HepG2 (cell line): Measurements from ENCODE around the gene TOX2. TPM values are rescaled to one million over a fixed set of nuclear protein-coding genes. Genes with fewer than 3 reads are reported as not detected.

ENCODE experiments used
- ATAC-seq: fragments of 200-7000 bp; cut with Tn5 transposase; 3 replicates; pipeline ENCODE4 v1.9.1; 2020; ENCODE audit warnings: mild to moderate bottlenecking, moderate library complexity
- BruUV-seq: library from RNA; stranded (reverse); fragments of 400-500 nt; replicated peaks from 2 replicates; lab custom pipeline; 2021; lab: Mats Ljungman, UMichigan
- CTCF ChIA-PET: fragments of 300-600 bp; formaldehyde crosslinking; extraction: SDS; loops from one replicate; lab custom pipeline; 2021; ENCODE audit warnings: low total read pairs, inconsistent platforms, low intra/inter-chr PET ratio; lab: Yijun Ruan, JAX
- POLR2A ChIA-PET: fragments of 350-600 bp; sonication (Branson Sonifier 250); formaldehyde crosslinking; loops from one replicate; lab custom pipeline; 2020; ENCODE audit warnings: antibody characterized with exemption, inconsistent platforms; lab: Yijun Ruan, JAX
- DNase-seq: peaks from one replicate; pipeline ENCODE4 v3.0.0-alpha.2; 2015; ENCODE audit warnings: low spot score
- FAIRE-seq: peaks from 3 replicates; lab custom pipeline; 2011; peaks lifted over from hg19 to GRCh38; lab: Jason Lieb, UNC
- H2AFZ ChIP-seq: one replicate; pipeline ENCODE4 v1.6.1; 2011; ENCODE audit warnings: low read length, inconsistent platforms
- H3K27ac ChIP-seq: fragments of 300-600 bp; 3 replicates; pipeline ENCODE4 v1.8.0; 2011; ENCODE audit warnings: mixed run types, mild to moderate bottlenecking, mixed read lengths, low read length, inconsistent platforms; ENCODE audit not compliant: insufficient read depth; ENCODE audit errors: extremely low read length
- H3K27me3 ChIP-seq, 2 experiments: fragments of 200-600 bp in 1 of 2; 2 replicates in 1 of 2; 3 replicates in 1 of 2; pipeline versions ENCODE4 v1.6.0 to v1.8.0; 2011; ENCODE audit warnings: low read length in 2 of 2, mild to moderate bottlenecking in 2 of 2, moderate library complexity in 2 of 2, inconsistent platforms in 1 of 2; ENCODE audit not compliant: insufficient read depth in 2 of 2, control insufficient read depth in 1 of 2
- H3K36me3 ChIP-seq, 2 experiments: fragments of 200-600 bp in 1 of 2; replicated peaks in 1 of 2; 2 replicates in 1 of 2; 3 replicates in 1 of 2; pipeline versions ENCODE4 v1.5.1 to v1.8.0; 2011; ENCODE audit warnings: low read length in 2 of 2, inconsistent platforms in 1 of 2; ENCODE audit not compliant: insufficient read depth in 2 of 2, control insufficient read depth in 1 of 2
- H3K4me1 ChIP-seq: 2 replicates; pipeline ENCODE4 v1.5.1; 2012; ENCODE audit warnings: low read length, inconsistent platforms; ENCODE audit not compliant: insufficient read depth
- H3K4me2 ChIP-seq: 2 replicates; pipeline ENCODE4 v1.6.0; 2011; ENCODE audit warnings: low read depth, low read length, inconsistent platforms
- H3K4me3 ChIP-seq, 3 experiments: fragments of 200-600 bp in 1 of 3; sonication (generic), shearing (Covaris generic) in 1 of 3; replicated peaks in 1 of 3; 2 replicates each; pipeline ENCODE4 v1.5.1; 2011 to 2016; ENCODE audit warnings: low read length in 3 of 3, inconsistent platforms in 2 of 3, low read depth in 2 of 3, mild to moderate bottlenecking in 2 of 3, control low read depth in 1 of 3, mixed read lengths in 1 of 3; ENCODE audit not compliant: insufficient read depth in 1 of 3
- H3K79me2 ChIP-seq: one replicate; pipeline ENCODE4 v1.6.1; 2011; ENCODE audit warnings: low read length, inconsistent platforms; ENCODE audit not compliant: insufficient read depth
- H3K9ac ChIP-seq: 2 replicates; pipeline ENCODE4 v1.6.0; 2011; ENCODE audit warnings: mild to moderate bottlenecking, low read depth, low read length, inconsistent platforms; ENCODE audit not compliant: insufficient read depth
- H3K9me3 ChIP-seq: 2 replicates; pipeline ENCODE4 v1.5.1; 2012; ENCODE audit warnings: mild to moderate bottlenecking, low read length
- H4K20me1 ChIP-seq: 2 replicates; pipeline ENCODE4 v1.6.0; 2011; ENCODE audit warnings: inconsistent platforms, mild to moderate bottlenecking, low read length, moderate library complexity; ENCODE audit not compliant: insufficient read depth
- HMG20B ChIP-seq: conservative IDR thresholded peaks from 2 replicates; pipeline ENCODE4 v1.6.1; 2016; ENCODE audit warnings: missing genetic modification reagents, missing compliant biosample characterization
- IKZF1 ChIP-seq: fragments of 450-650 bp; IDR thresholded peaks from 2 replicates; pipeline ENCODE4 v1.7.1; 2016
- PTBP1 ChIP-seq: fragments of 200-400 bp; formaldehyde crosslinking; IDR thresholded peaks from 2 replicates; pipeline ENCODE4 v1.6.1; 2018; ENCODE audit warnings: low read length, low read depth; ENCODE audit not compliant: poor library complexity, severe bottlenecking
- TBX3 ChIP-seq: fragments of 450-650 bp; IDR thresholded peaks from 2 replicates; pipeline ENCODE4 v1.6.1; 2017; ENCODE audit warnings: antibody characterized with exemption, mild to moderate bottlenecking, inconsistent platforms, borderline replicate concordance
- YEATS4 ChIP-seq: sonication (generic); formaldehyde crosslinking; IDR thresholded peaks from 2 replicates; pipeline ENCODE4 v1.4.0; 2020; ENCODE audit warnings: missing genetic modification reagents, borderline replicate concordance
- ZBTB20 ChIP-seq: sonication (generic); formaldehyde crosslinking; IDR thresholded peaks from 2 replicates; pipeline ENCODE4 v1.8.1; 2023; ENCODE audit warnings: missing genetic modification reagents, low read depth, mild to moderate bottlenecking, borderline replicate concordance
- ZMYM3 ChIP-seq: sonication (generic); formaldehyde crosslinking; IDR thresholded peaks from 2 replicates; pipeline ENCODE4 v1.5.1; 2020; ENCODE audit warnings: mild to moderate bottlenecking, missing genetic modification reagents
- ZNF10 ChIP-seq: sonication (generic); formaldehyde crosslinking; IDR thresholded peaks from 2 replicates; pipeline ENCODE4 v1.4.0; 2020; ENCODE audit warnings: mild to moderate bottlenecking, low read depth, missing genetic modification reagents, borderline replicate concordance
- ZNF264 ChIP-seq: sonication (generic); formaldehyde crosslinking; IDR thresholded peaks from 2 replicates; pipeline ENCODE4 v1.4.0; 2020; ENCODE audit warnings: missing genetic modification reagents
- ZNF275 ChIP-seq: sonication (generic); formaldehyde crosslinking; IDR thresholded peaks from 2 replicates; pipeline ENCODE4 v1.8.0; 2022; ENCODE audit warnings: missing genetic modification reagents, mild to moderate bottlenecking, inconsistent platforms, borderline replicate concordance
- ZNF510 ChIP-seq: sonication (generic); formaldehyde crosslinking; IDR thresholded peaks from 2 replicates; pipeline ENCODE4 v1.4.0; 2020; ENCODE audit warnings: low read depth, mild to moderate bottlenecking, missing genetic modification reagents
- ZNF75D ChIP-seq: sonication (generic); formaldehyde crosslinking; IDR thresholded peaks from 2 replicates; pipeline ENCODE4 v1.8.1; 2023; ENCODE audit warnings: missing genetic modification reagents, mild to moderate bottlenecking, borderline replicate concordance
- ZUFSP ChIP-seq: sonication (generic); formaldehyde crosslinking; IDR thresholded peaks from 2 replicates; pipeline ENCODE4 v1.9.0; 2021; ENCODE audit warnings: missing genetic modification reagents, mild to moderate bottlenecking, borderline replicate concordance
- WGBS: methylation state at CpG from one replicate; pipeline ENCODE4 v1.1.6; 2017; ENCODE audit warnings: low lambda C conversion rate; 5-methylcytosine and 5-hydroxymethylcytosine counted together
- in situ Hi-C: cut with HindIII; loops from 2 replicates; pipeline ENCODE4 v1.10.0; 2017; ENCODE audit warnings: low pct_unique_long_range_greater_than_20kb; ENCODE audit not compliant: extremely low pct_ligation_motif_present
- intact Hi-C: fragments of 100-400 bp; cut with micrococcal nuclease; formaldehyde crosslinking; loops from one replicate; pipeline ENCODE4 v1.10.0; 2022; ENCODE audit not compliant: unreplicated experiment
- polyA plus RNA-seq, 8 experiments: library from polyadenylated mRNA; depleted of rRNA in 3 of 8; stranded (reverse) in 7 of 8; unstranded in 1 of 8; fragments of >200 nt; fragmentation: Illumina TruSeq in 4 of 8; extraction: Trizol in 4 of 8; gene quantifications; 2 replicates each; pipeline versions ENCODE4 v1.2.1 to v1.2.3, GENCODE V29; 2011 to 2016; ENCODE audit warnings: low read depth in 4 of 8, missing spikeins in 1 of 8, mixed read lengths in 1 of 8; ENCODE audit not compliant: insufficient read depth in 1 of 8
- total RNA-seq, 5 experiments: library from RNA; depleted of rRNA; stranded (reverse); fragments of >200 nt; fragmentation: Illumina TruSeq; extraction: Trizol; gene quantifications; 2 replicates each; pipeline ENCODE4 v1.2.3, GENCODE V29; 2016; ENCODE audit warnings: low read depth in 1 of 5

TOX2 gene
- total and polyA plus RNA-seq, 2 of the 13 experiments (the other 11 are each of a cell fraction or from before 2014, with no cell fraction given): not detected

- H3K27me3 ChIP-seq: peaks cover 0 to 1% of the 10 kb centered on the region in 2 experiments; a peak in 1 of 5 replicates
- no peak for DNase-seq
- TF ChIP-seq ZMYM3 (CRISPR knock-in tag) (no peak), YEATS4 (CRISPR knock-in tag) (no peak), ZNF75D (CRISPR knock-in tag) (no peak), ZBTB20 (CRISPR knock-in tag) (no peak), PTBP1 (no peak), IKZF1 (no peak), ZNF10 (no peak), ZNF510 (no peak), ZNF275 (CRISPR knock-in tag) (no peak), TBX3 (no peak), ZNF264 (CRISPR knock-in tag) (no peak), HMG20B (CRISPR knock-in tag) (no peak), ZUFSP (CRISPR knock-in tag) (no peak)
- BruUV-seq: no TSS peak
- no peak for ATAC-seq
- H3K27ac ChIP-seq: no peak overlapping the region
- no peak overlapping the region for H3K9ac ChIP-seq
- no peaks in the 10 kb centered on the region for H3K9me3 ChIP-seq
- FAIRE-seq: no peak
- H3K79me2 ChIP-seq: no peaks in the 10 kb centered on the region
- no peak overlapping the region for H2AFZ ChIP-seq
- H3K4me3 ChIP-seq: no peak overlapping the region
- no peaks in the 10 kb centered on the region; the same call in 1 of the 2 replicates for H4K20me1 ChIP-seq
- CTCF ChIA-PET: no interaction called here
- POLR2A ChIA-PET: no interaction called here
- intact Hi-C loops (no loop called here), in situ Hi-C loops (no loop called here)
- no peak overlapping the region for H3K4me2 ChIP-seq
- no peaks in the 10 kb centered on the region for H3K4me1 ChIP-seq
- no peaks in the 10 kb centered on the region for H3K36me3 ChIP-seq
- WGBS: 3% methylated on average over 3 of the region's 3 CpGs
Measured at GRCh38 chr20:43977962-43978361, 63.3 kb downstream of the TOX2 start.
